AG20443 (cell line): ENCODE results near the gene MSGN1.
A peak's percentile ranks its signal among the peaks of the same experiment; 100 is the strongest.
"Not testable (repeated sequence)": the region's sequence is repeated elsewhere in the genome, so short reads cannot be mapped to it uniquely, and the experiment has no call there.

Experiments used
- DNase-seq: peaks from one replicate; pipeline ENCODE4 v3.0.0; 2012; ENCODE audit warnings: low spot score, mixed read lengths

MSGN1 gene

GRCh38 chr2:17805166-17805565, 11.1 kb upstream of the MSGN1 start:
- DNase-seq, result no peak

- no peak for DNase-seq
These were observed 10.4 kb upstream of the MSGN1 start for GRCh38 chr2:17805717-17806363.

- DNase-seq, result peak; percentile 69
These were observed 3.1 kb upstream of the MSGN1 start for GRCh38 chr2:17813010-17813741.

GRCh38 chr2:17813742-17814473, 2.4 kb upstream of the MSGN1 start:
- DNase-seq, result peak; percentile 70

GRCh38 chr2:17814601-17815000, 1.7 kb upstream of the MSGN1 start:
- no peak for DNase-seq

GRCh38 chr2:17815468-17816184, 634 bp upstream of the MSGN1 start:
- no peak for DNase-seq

- DNase-seq, result no peak
These were observed 2.1 kb downstream of the MSGN1 start for GRCh38 chr2:17818235-17818815.

- no peak for DNase-seq
These were observed 4.8 kb downstream of the MSGN1 start for GRCh38 chr2:17821080-17821479.

- no peak for DNase-seq
These were observed 5.5 kb downstream of the MSGN1 start for GRCh38 chr2:17821535-17822444.

GRCh38 chr2:17822445-17823117, 6.3 kb downstream of the MSGN1 start:
- DNase-seq, result no peak

GRCh38 chr2:17823646-17824045, 7.4 kb downstream of the MSGN1 start:
- not testable (repeated sequence) for DNase-seq

- no peak for DNase-seq
These were observed 11.1 kb downstream of the MSGN1 start for GRCh38 chr2:17827316-17827715.

- no peak for DNase-seq
These were observed 11.5 kb downstream of the MSGN1 start for GRCh38 chr2:17827785-17828184.

- DNase-seq, result peak; percentile 88
These were observed 14.1 kb downstream of the MSGN1 start for GRCh38 chr2:17830053-17831034.

- no peak for DNase-seq
These were observed 19.3 kb downstream of the MSGN1 start for GRCh38 chr2:17835516-17835915.

GRCh38 chr2:17839959-17840358, 23.7 kb downstream of the MSGN1 start:
- no peak for DNase-seq

- no peak for DNase-seq
These were observed 27.2 kb downstream of the MSGN1 start for GRCh38 chr2:17843457-17843856.

- DNase-seq, result no peak
These were observed 29.5 kb downstream of the MSGN1 start for GRCh38 chr2:17845806-17846205.

- no peak for DNase-seq
These were observed 30.4 kb downstream of the MSGN1 start for GRCh38 chr2:17846676-17847075.
